SK-N-SH (cell line): Measurements from ENCODE around the gene ADGRD2. TPM values are rescaled to one million over a fixed set of nuclear protein-coding genes. Genes with fewer than 3 reads are reported as not detected.

Experiments
- CTCF ChIA-PET: fragments of 300-600, 350-600 bp; formaldehyde crosslinking; extraction: SDS; loops from one replicate; lab custom pipeline; 2021; lab: Yijun Ruan, JAX
- POLR2A ChIA-PET: fragments of 350-600 bp; sonication (Branson Sonifier 250); formaldehyde crosslinking; extraction: SDS; loops from one replicate; lab custom pipeline; 2020; ENCODE audit warnings: antibody characterized with exemption, inconsistent platforms; lab: Yijun Ruan, JAX
- DNase-seq: peaks from one replicate; pipeline ENCODE4 v3.0.0; 2012
- H2AFZ ChIP-seq: fragments of 200-600 bp; sonication (generic); 2 replicates; pipeline ENCODE4 v1.8.1; 2016; ENCODE audit warnings: antibody characterized with exemption, mild to moderate bottlenecking, low read depth
- H3F3A ChIP-seq: fragments of 200-600 bp; sonication (generic); replicated peaks from 2 replicates; pipeline ENCODE3; 2016; ENCODE audit warnings: antibody characterized with exemption, mild to moderate bottlenecking; ENCODE audit not compliant: insufficient read depth
- H3K27ac ChIP-seq, 2 experiments: fragments of 200-500 bp in 1 of 2; fragments of 200-600 bp in 1 of 2; sonication (Bioruptor generic) in 1 of 2; sonication (generic), shearing (Covaris generic) in 1 of 2; 2 replicates each; pipeline versions ENCODE4 v1.5.1 to v1.6.1; 2014 to 2016; ENCODE audit warnings: low read depth in 2 of 2, inconsistent platforms in 1 of 2, low read length in 1 of 2, mild to moderate bottlenecking in 1 of 2, mixed read lengths in 1 of 2
- H3K27me3 ChIP-seq: fragments of 200-600 bp; sonication (generic), shearing (Covaris generic); 2 replicates; pipeline ENCODE4 v1.6.1; 2016; ENCODE audit warnings: mixed run types; ENCODE audit not compliant: insufficient read depth
- H3K36me3 ChIP-seq, 2 experiments: fragments of 200-500 bp in 1 of 2; fragments of 200-600 bp in 1 of 2; sonication (Bioruptor generic) in 1 of 2; sonication (generic) in 1 of 2; replicated peaks in 1 of 2; 2 replicates each; pipeline versions ENCODE3 to v1.5.1; 2014 to 2016; ENCODE audit warnings: low read length in 1 of 2, mild to moderate bottlenecking in 1 of 2; ENCODE audit not compliant: insufficient read depth in 2 of 2, control insufficient read depth in 1 of 2
- H3K4me1 ChIP-seq, 2 experiments: fragments of 200-500 bp in 1 of 2; fragments of 200-600 bp in 1 of 2; sonication (Bioruptor generic) in 1 of 2; sonication (generic), shearing (Covaris generic) in 1 of 2; 2 replicates each; pipeline versions ENCODE4 v1.5.1 to v1.6.1; 2014 to 2016; ENCODE audit warnings: low read depth in 1 of 2, low read length in 1 of 2, mixed run types in 1 of 2; ENCODE audit not compliant: insufficient read depth in 2 of 2, control insufficient read depth in 1 of 2
- H3K4me2 ChIP-seq: fragments of 200-600 bp; sonication (generic), shearing (Covaris generic); 2 replicates; pipeline ENCODE4 v1.6.1; 2017; ENCODE audit warnings: mixed run types
- H3K4me3 ChIP-seq, 2 experiments: fragments of 200-500 bp in 1 of 2; fragments of 200-600 bp in 1 of 2; sonication (Bioruptor generic) in 1 of 2; sonication (generic), shearing (Covaris generic) in 1 of 2; 2 replicates each; pipeline versions ENCODE4 v1.5.1 to v1.8.1; 2014 to 2016; ENCODE audit warnings: low read depth in 2 of 2, inconsistent platforms in 1 of 2, low read length in 1 of 2, mild to moderate bottlenecking in 1 of 2, mixed read lengths in 1 of 2, moderate library complexity in 1 of 2
- H3K79me2 ChIP-seq: fragments of 200-600 bp; sonication (generic); 2 replicates; pipeline ENCODE4 v1.8.1; 2017; ENCODE audit warnings: mild to moderate bottlenecking; ENCODE audit not compliant: insufficient read depth
- H3K9ac ChIP-seq: fragments of 200-600 bp; sonication (generic); 2 replicates; pipeline ENCODE4 v1.6.1; 2017; ENCODE audit warnings: mixed run types
- H3K9me2 ChIP-seq: fragments of 200-600 bp; sonication (generic); 2 replicates; pipeline ENCODE4 v1.6.1; 2017; ENCODE audit warnings: mixed run types
- H3K9me3 ChIP-seq: fragments of 200-600 bp; sonication (generic); 2 replicates; pipeline ENCODE4 v1.6.1; 2017; ENCODE audit warnings: mixed run types, mild to moderate bottlenecking, moderate library complexity
- H4K20me1 ChIP-seq: fragments of 200-600 bp; sonication (generic); 2 replicates; pipeline ENCODE4 v1.6.1; 2017; ENCODE audit warnings: mild to moderate bottlenecking, mixed run types; ENCODE audit not compliant: insufficient read depth
- CHD2 ChIP-seq: fragments of 150-350 bp; IDR thresholded peaks from 2 replicates; pipeline ENCODE4 v1.6.1; 2018; ENCODE audit warnings: low read length; ENCODE audit not compliant: partially characterized antibody
- CTCF ChIP-seq: fragments of 200-600 bp; sonication (generic); IDR thresholded peaks from 2 replicates; pipeline ENCODE4 v1.6.1; 2017; ENCODE audit warnings: antibody characterized with exemption, mild to moderate bottlenecking, moderate library complexity
- ELF1 ChIP-seq: IDR thresholded peaks from 2 replicates; pipeline ENCODE4 v1.4.0; 2012
- FOXJ3 ChIP-seq: sonication (generic); formaldehyde crosslinking; IDR thresholded peaks from 2 replicates; pipeline ENCODE4 v1.5.1; 2020; ENCODE audit warnings: mild to moderate bottlenecking, missing genetic modification reagents
- GABPA ChIP-seq: IDR thresholded peaks from 2 replicates; pipeline ENCODE4 v1.4.0; 2012; ENCODE audit warnings: low read depth, mild to moderate bottlenecking
- GATA2 ChIP-seq: sonication (generic); formaldehyde crosslinking; IDR thresholded peaks from 2 replicates; pipeline ENCODE4 v1.5.0; 2020; ENCODE audit warnings: mild to moderate bottlenecking, missing genetic modification reagents
- IRF3 ChIP-seq: fragments of 150-350 bp; IDR thresholded peaks from 2 replicates; pipeline ENCODE4 v1.6.1; 2016; ENCODE audit warnings: mild to moderate bottlenecking, low read depth, low read length
- MAX ChIP-seq: IDR thresholded peaks from 2 replicates; pipeline ENCODE4 v1.4.0; 2012; ENCODE audit warnings: low read depth
- MEF2A ChIP-seq: IDR thresholded peaks from 2 replicates; pipeline ENCODE4 v1.4.0; 2012; ENCODE audit warnings: low read depth, borderline replicate concordance
- MXI1 ChIP-seq: IDR thresholded peaks from 2 replicates; pipeline ENCODE4 v1.6.1; 2012; ENCODE audit warnings: mild to moderate bottlenecking, low read depth, low read length, improper control_type of control experiment
- NRF1 ChIP-seq: IDR thresholded peaks from 2 replicates; pipeline ENCODE4 v1.6.1; 2012; ENCODE audit warnings: low read depth, mild to moderate bottlenecking, low read length
- RAD21 ChIP-seq: IDR thresholded peaks from 2 replicates; pipeline ENCODE4 v1.6.1; 2012; ENCODE audit warnings: mild to moderate bottlenecking, low read length
- RCOR1 ChIP-seq: fragments of 150-350 bp; IDR thresholded peaks from 2 replicates; pipeline ENCODE4 v1.6.1; 2017; ENCODE audit warnings: antibody characterized with exemption, low read length
- SMC3 ChIP-seq: IDR thresholded peaks from 2 replicates; pipeline ENCODE4 v1.6.1; 2012; ENCODE audit warnings: low read depth, low read length, improper control_type of control experiment
- TAF1 ChIP-seq: IDR thresholded peaks from 2 replicates; pipeline ENCODE4 v1.6.1; 2012; ENCODE audit warnings: low read depth, mild to moderate bottlenecking, low read length, moderate library complexity, borderline replicate concordance
- TCF12 ChIP-seq: IDR thresholded peaks from 2 replicates; pipeline ENCODE4 v1.4.0; 2012
- YY1 ChIP-seq: IDR thresholded peaks from 2 replicates; pipeline ENCODE4 v1.4.0; 2012; ENCODE audit warnings: low read depth, mild to moderate bottlenecking
- ZBTB33 ChIP-seq: IDR thresholded peaks from 2 replicates; pipeline ENCODE4 v1.4.0; 2012; ENCODE audit warnings: low read depth, borderline replicate concordance
- WGBS: methylation state at CpG from one replicate; pipeline ENCODE4 v1.1.6; 2017; ENCODE audit warnings: low lambda C conversion rate; 5-methylcytosine and 5-hydroxymethylcytosine counted together
- polyA plus RNA-seq, 3 experiments: library from polyadenylated mRNA; depleted of rRNA; stranded (reverse); fragments of >200 nt; gene quantifications; 2 replicates each; pipeline ENCODE4 v1.2.3, GENCODE V29; 2012

The ADGRD2 gene
- polyA plus RNA-seq, 1 of the 3 experiments (the other 2 are of a cell fraction), result 0.05 TPM

- no peak for DNase-seq
- H3K27ac ChIP-seq, result no peak overlapping the region
- no peaks in the 10 kb centered on the region for H3K27me3 ChIP-seq
- TF ChIP-seq CHD2 (no peak), TAF1 (no peak), GABPA (no peak), GATA2 (CRISPR knock-in tag) (no peak), MXI1 (no peak), SMC3 (no peak), ZBTB33 (no peak), FOXJ3 (no peak), TCF12 (no peak), NRF1 (no peak), RAD21 (no peak), IRF3 (no peak), YY1 (no peak), CTCF (no peak), RCOR1 (no peak), MEF2A (no peak), ELF1 (no peak), MAX (no peak)
- no peaks in the 10 kb centered on the region for H4K20me1 ChIP-seq
- H3K79me2 ChIP-seq, result no peaks in the 10 kb centered on the region
- H3K4me3 ChIP-seq, result no peak overlapping the region
- no CpG with 5 or more reads among the region's 8 CpGs for WGBS
- no peak overlapping the region for H3K9ac ChIP-seq
- H3K9me2 ChIP-seq, result no peaks in the 10 kb centered on the region
- ChIA-PET POLR2A (no interaction called here), CTCF (interaction anchor here (1.2 to 1.7 kb wide), 2 partner anchors 10 to 38 kb away, joined by 4 to 5 read pairs; no protein-coding TSS in a partner anchor)
- H3F3A ChIP-seq, result no peaks in the 10 kb centered on the region
- H3K36me3 ChIP-seq, result no peaks in the 10 kb centered on the region
- H3K4me2 ChIP-seq, result no peak overlapping the region
- H2AFZ ChIP-seq, result no peak overlapping the region
- H3K9me3 ChIP-seq, result no peaks in the 10 kb centered on the region
- no peaks in the 10 kb centered on the region; a peak in 1 of 4 replicates for H3K4me1 ChIP-seq
Observed at GRCh38 chr9:124457887-124458431, 7.7 kb downstream of the ADGRD2 start.
